Endothelial cell of umbilical vein (primary cell): ENCODE results near the gene ATP6AP2. TPM values are rescaled to one million over a fixed set of nuclear protein-coding genes. Genes with fewer than 3 reads are reported as not detected.

ENCODE experiments used
- BruUV-seq: library from RNA; stranded (reverse); fragments of 400-500 nt; replicated peaks from 2 replicates; lab custom pipeline; 2021; lab: Mats Ljungman, UMichigan
- CTCF ChIA-PET: fragments of 300-600, 350-600 bp; sonication (Branson Sonifier 250); formaldehyde crosslinking; loops from one replicate; lab custom pipeline; 2021; ENCODE audit warnings: antibody characterized with exemption, inconsistent platforms; lab: Charles Lee
- POLR2A ChIA-PET: fragments of 300-600, 350-600 bp; sonication (Branson Sonifier 250); formaldehyde crosslinking; loops from one replicate; lab custom pipeline; 2021; ENCODE audit warnings: antibody characterized with exemption, inconsistent platforms; lab: Charles Lee
- DNase-seq: peaks from one replicate; pipeline ENCODE4 v3.0.0-alpha.2; 2011; ENCODE audit warnings: low read depth, low spot score
- FAIRE-seq: peaks from 2 replicates; lab custom pipeline; 2011; peaks lifted over from hg19 to GRCh38; lab: Jason Lieb, UNC
- H2AFZ ChIP-seq: 2 replicates; pipeline ENCODE4 v1.6.0; 2012; ENCODE audit warnings: low read depth, low read length, control low read depth, inconsistent platforms
- H3K27ac ChIP-seq: 2 replicates; pipeline ENCODE4 v1.5.1; 2011; ENCODE audit warnings: low read depth, mild to moderate bottlenecking, control low read depth, low read length, moderate library complexity; ENCODE audit not compliant: insufficient read depth
- H3K27me3 ChIP-seq, 2 experiments: 2 replicates each; pipeline versions ENCODE4 v1.6.0 to v1.6.1; 2011; ENCODE audit warnings: low read length in 2 of 2, mixed read lengths in 1 of 2; ENCODE audit not compliant: control insufficient read depth in 2 of 2, insufficient read depth in 2 of 2
- H3K36me3 ChIP-seq, 2 experiments: 2 replicates in 1 of 2; 3 replicates in 1 of 2; pipeline ENCODE4 v1.5.1; 2011; ENCODE audit warnings: low read length in 2 of 2, mild to moderate bottlenecking in 1 of 2, moderate library complexity in 1 of 2; ENCODE audit not compliant: control insufficient read depth in 2 of 2, insufficient read depth in 2 of 2; ENCODE audit errors: extremely low read depth in 1 of 2
- H3K4me1 ChIP-seq: 3 replicates; pipeline ENCODE4 v1.5.1; 2011; ENCODE audit warnings: mild to moderate bottlenecking, low read length; ENCODE audit not compliant: control insufficient read depth, insufficient read depth; ENCODE audit errors: extremely low read depth
- H3K4me2 ChIP-seq: 2 replicates; pipeline ENCODE4 v1.6.1; 2011; ENCODE audit warnings: low read length, control low read depth, mixed read lengths; ENCODE audit not compliant: insufficient read depth
- H3K4me3 ChIP-seq, 3 experiments: fragments of 200-600 bp in 1 of 3; sonication (generic), shearing (Covaris generic) in 1 of 3; replicated peaks in 1 of 3; 2 replicates each; pipeline ENCODE4 v1.5.1; 2011 to 2016; ENCODE audit warnings: control low read depth in 3 of 3, low read length in 3 of 3, mild to moderate bottlenecking in 2 of 3, inconsistent platforms in 1 of 3, low read depth in 1 of 3, moderate library complexity in 1 of 3; ENCODE audit not compliant: insufficient read depth in 1 of 3
- H3K79me2 ChIP-seq: 2 replicates; pipeline ENCODE4 v1.6.0; 2012; ENCODE audit warnings: low read length, inconsistent platforms; ENCODE audit not compliant: control insufficient read depth, insufficient read depth
- H3K9ac ChIP-seq: replicated peaks from 2 replicates; pipeline ENCODE3; 2011; ENCODE audit warnings: low read length, control low read depth; ENCODE audit not compliant: insufficient read depth; ENCODE audit errors: extremely low read depth
- H3K9me1 ChIP-seq: replicated peaks from 3 replicates; pipeline ENCODE4 v1.6.0; 2011; ENCODE audit warnings: mild to moderate bottlenecking, low read length; ENCODE audit not compliant: control insufficient read depth, insufficient read depth; ENCODE audit errors: extremely low read depth
- H3K9me3 ChIP-seq: replicated peaks from 2 replicates; pipeline ENCODE4 v1.5.1; 2012; ENCODE audit warnings: low read length, inconsistent platforms; ENCODE audit not compliant: control insufficient read depth, insufficient read depth
- H4K20me1 ChIP-seq: replicated peaks from 2 replicates; pipeline ENCODE3; 2011; ENCODE audit warnings: mild to moderate bottlenecking, low read length; ENCODE audit not compliant: control insufficient read depth, insufficient read depth; ENCODE audit errors: extremely low read depth
- EZH2 ChIP-seq: IDR thresholded peaks from 2 replicates; pipeline ENCODE4 v1.6.1; 2012; ENCODE audit warnings: borderline replicate concordance, low read depth, mild to moderate bottlenecking, moderate library complexity, low read length, inconsistent platforms; ENCODE audit not compliant: severe bottlenecking
- FOS ChIP-seq: IDR thresholded peaks from 2 replicates; pipeline ENCODE4 v1.6.1; 2011; ENCODE audit warnings: mild to moderate bottlenecking, low read length, moderate library complexity, borderline replicate concordance; ENCODE audit not compliant: insufficient read depth
- GATA2 ChIP-seq: IDR thresholded peaks from 2 replicates; pipeline ENCODE4 v1.7.0; 2011; ENCODE audit warnings: low read depth, mild to moderate bottlenecking, moderate library complexity, mixed read lengths, low read length; ENCODE audit not compliant: insufficient read length, insufficient read depth
- MYC ChIP-seq: IDR thresholded peaks from one replicate; pipeline ENCODE4 v1.6.1; 2011; ENCODE audit warnings: mild to moderate bottlenecking, low read depth, low read length
- POLR2A ChIP-seq: IDR thresholded peaks from 2 replicates; pipeline ENCODE4 v1.6.1; 2012; ENCODE audit warnings: low read depth, mild to moderate bottlenecking, control low read depth, low read length
- POLR2AphosphoS5 ChIP-seq: IDR thresholded peaks from 2 replicates; pipeline ENCODE4 v1.6.1; 2012; ENCODE audit warnings: low read depth, mild to moderate bottlenecking, control low read depth, low read length, moderate library complexity; ENCODE audit not compliant: insufficient read depth
- dilution Hi-C: fragments of 300-500 bp; cut with MboI; formaldehyde crosslinking; loops from one replicate; pipeline ENCODE4 v1.15.0; 2019; ENCODE audit warnings: low sequenced_read_pairs; ENCODE audit not compliant: extremely low pct_ligation_motif_present
- intact Hi-C: fragments of 100-400 bp; cut with micrococcal nuclease; formaldehyde crosslinking; loops from one replicate; pipeline ENCODE4 v1.10.0; 2022
- polyA plus RNA-seq, 4 experiments: library from polyadenylated mRNA; depleted of rRNA in 3 of 4; stranded (reverse) in 3 of 4; unstranded in 1 of 4; fragments of >200 nt; gene quantifications; 2 replicates each; pipeline versions ENCODE4 v1.2.1 to v1.2.3, GENCODE V29; 2011 to 2012; ENCODE audit warnings: missing spikeins in 1 of 4
- total RNA-seq: library from RNA; stranded (reverse); gene quantifications from 2 replicates; pipeline ENCODE4 v1.2.3, GENCODE V29; 2021
- TF ChIP-seq, protein P1 (sequence below), 2 donors: IDR thresholded peaks; 1 replicate in 1 of 2; 2 replicates in 1 of 2; pipeline ENCODE4 v1.5.1; 2011; ENCODE audit warnings: low read length in 2 of 2, mild to moderate bottlenecking in 2 of 2, moderate library complexity in 2 of 2, control low read depth in 1 of 2, inconsistent platforms in 1 of 2, low read depth in 1 of 2; ENCODE audit not compliant: insufficient read depth in 1 of 2; ENCODE audit errors: extremely low read depth in 1 of 2

The ATP6AP2 gene
- total and polyA plus RNA-seq, 2 donors (not counting 3 experiments of a cell fraction or from before 2014, with no cell fraction given) = 84.6 to 95.9 TPM

DNA sequence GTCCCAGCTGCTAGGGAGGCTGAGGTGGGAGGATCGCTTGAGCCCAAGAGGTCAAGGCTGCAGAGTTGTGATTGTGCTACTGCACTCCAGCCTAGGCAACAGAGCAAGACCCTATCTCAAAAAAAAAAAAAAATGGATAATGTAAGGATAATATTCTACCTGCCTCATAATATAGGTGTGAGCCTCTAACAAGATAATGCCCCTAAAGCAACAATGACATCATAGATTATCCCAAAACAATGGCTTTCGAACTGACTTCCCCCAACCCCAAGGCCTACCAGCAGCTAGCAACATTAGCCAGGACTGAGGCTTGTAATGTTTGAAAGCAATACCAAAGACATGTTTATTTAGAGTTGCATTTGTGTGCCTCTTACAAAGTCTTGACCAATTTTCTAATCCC, 33.9 kb upstream of the ATP6AP2 start:
- Histone ChIP-seq H3K4me2 (no peak overlapping the region), H3K36me3 (no peaks in the 10 kb centered on the region), H3K9me1 (no peaks in the 10 kb centered on the region), H2AFZ (no peak overlapping the region), H3K9ac (no peak overlapping the region), H3K4me1 (peaks cover 14% of the 10 kb centered on the region), H3K27me3 (no peaks in the 10 kb centered on the region), H3K27ac (no peak overlapping the region), H3K79me2 (no peaks in the 10 kb centered on the region), H3K9me3 (no peaks in the 10 kb centered on the region), H4K20me1 (no peaks in the 10 kb centered on the region), H3K4me3 (no peak overlapping the region)
- no TSS peak for BruUV-seq
- FAIRE-seq = no peak
- intact Hi-C loops (no loop called here), dilution Hi-C loops (no loop called here)
- TF ChIP-seq FOS (no peak), POLR2A (no peak), EZH2 (no peak), GATA2 (no peak), MYC (no peak), POLR2AphosphoS5 (no peak)
- TF ChIP-seq, protein P1, sequence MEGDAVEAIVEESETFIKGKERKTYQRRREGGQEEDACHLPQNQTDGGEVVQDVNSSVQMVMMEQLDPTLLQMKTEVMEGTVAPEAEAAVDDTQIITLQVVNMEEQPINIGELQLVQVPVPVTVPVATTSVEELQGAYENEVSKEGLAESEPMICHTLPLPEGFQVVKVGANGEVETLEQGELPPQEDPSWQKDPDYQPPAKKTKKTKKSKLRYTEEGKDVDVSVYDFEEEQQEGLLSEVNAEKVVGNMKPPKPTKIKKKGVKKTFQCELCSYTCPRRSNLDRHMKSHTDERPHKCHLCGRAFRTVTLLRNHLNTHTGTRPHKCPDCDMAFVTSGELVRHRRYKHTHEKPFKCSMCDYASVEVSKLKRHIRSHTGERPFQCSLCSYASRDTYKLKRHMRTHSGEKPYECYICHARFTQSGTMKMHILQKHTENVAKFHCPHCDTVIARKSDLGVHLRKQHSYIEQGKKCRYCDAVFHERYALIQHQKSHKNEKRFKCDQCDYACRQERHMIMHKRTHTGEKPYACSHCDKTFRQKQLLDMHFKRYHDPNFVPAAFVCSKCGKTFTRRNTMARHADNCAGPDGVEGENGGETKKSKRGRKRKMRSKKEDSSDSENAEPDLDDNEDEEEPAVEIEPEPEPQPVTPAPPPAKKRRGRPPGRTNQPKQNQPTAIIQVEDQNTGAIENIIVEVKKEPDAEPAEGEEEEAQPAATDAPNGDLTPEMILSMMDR (IDR thresholded peaks at IDR 0.05; ENCODE audit: extremely low read depth in 1 of 2, insufficient read depth in 1 of 2, low read depth in 1 of 2, low read length in 2 of 2) = no peak
- ChIA-PET POLR2A (no interaction called here), CTCF (no interaction called here)
- DNase-seq = no peak

DNA sequence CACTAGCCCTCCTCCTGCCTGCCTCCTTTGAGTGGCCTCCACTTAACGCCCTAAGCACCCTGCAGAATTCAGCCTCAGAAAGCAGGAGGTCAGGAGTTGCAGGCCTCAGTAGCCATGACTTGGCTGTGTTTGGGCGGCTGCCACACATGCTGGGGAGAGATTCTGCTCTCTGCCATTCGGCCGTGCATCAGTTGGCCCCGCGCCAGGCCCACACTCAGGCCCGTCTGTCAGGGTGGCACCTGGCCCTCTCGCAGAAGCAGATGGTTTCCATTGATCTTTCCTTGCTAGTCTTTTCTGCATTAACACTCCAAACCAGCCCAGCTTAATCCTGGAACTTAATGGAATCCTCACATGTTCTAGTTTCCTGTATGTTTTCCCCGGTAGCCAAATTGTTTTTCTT, 30.7 kb upstream of the ATP6AP2 start:
- H3K9me1 ChIP-seq = no peaks in the 10 kb centered on the region
- BruUV-seq = no TSS peak
- H3K4me1 ChIP-seq = peaks cover 2% of the 10 kb centered on the region
- H3K9ac ChIP-seq = no peak overlapping the region
- no peak overlapping the region for H3K4me2 ChIP-seq
- dilution Hi-C loops (no loop called here), intact Hi-C loops (no loop called here)
- no peak for TF ChIP-seq POLR2AphosphoS5
- no peak for TF ChIP-seq MYC
- DNase-seq (no peak), FAIRE-seq (no peak)
- H3K36me3 ChIP-seq = no peaks in the 10 kb centered on the region
- ChIA-PET POLR2A (no interaction called here), CTCF (no interaction called here)
- no peak overlapping the region for H2AFZ ChIP-seq
- H3K4me3 ChIP-seq = no peak overlapping the region
- peaks cover 0 to 2% of the 10 kb centered on the region in 2 experiments for H3K27me3 ChIP-seq
- H4K20me1 ChIP-seq = no peaks in the 10 kb centered on the region
- no peaks in the 10 kb centered on the region for H3K79me2 ChIP-seq
- no peak overlapping the region for H3K27ac ChIP-seq
- no peaks in the 10 kb centered on the region for H3K9me3 ChIP-seq
